22Rv1 (cell line): ENCODE data around the gene PPP1R12B.

Experiments used
- ZFX ChIP-seq: fragments of 450-650 bp; IDR thresholded peaks from 2 replicates; pipeline ENCODE4 v1.6.1; 2017; ENCODE audit warnings: antibody characterized with exemption, borderline replicate concordance
- TF ChIP-seq, protein P1 (sequence below): fragments of 450-650 bp; IDR thresholded peaks from 2 replicates; pipeline ENCODE4 v1.5.1; 2017; ENCODE audit warnings: mild to moderate bottlenecking

DNA sequence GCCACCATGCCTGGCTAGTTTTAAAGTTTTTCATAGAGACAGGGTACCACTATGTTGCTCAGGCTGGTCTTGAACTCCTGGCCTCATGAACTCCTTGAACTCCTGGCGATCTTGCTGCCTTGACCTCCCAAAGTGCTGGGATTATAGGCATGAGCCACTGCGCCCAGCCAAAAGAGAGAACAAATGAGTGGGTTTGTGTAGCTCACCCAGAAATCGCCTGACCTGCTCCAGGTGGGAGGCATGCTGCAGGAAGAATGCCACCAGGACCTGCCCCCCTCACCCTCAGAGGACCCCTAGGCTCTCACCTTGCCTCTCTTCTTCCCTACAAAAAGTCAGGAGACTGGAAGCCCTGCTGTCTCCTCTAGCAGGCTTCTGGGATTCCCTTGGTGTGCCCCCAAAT, 272.9 kb downstream of the PPP1R12B start:
- TF ChIP-seq, protein P1, sequence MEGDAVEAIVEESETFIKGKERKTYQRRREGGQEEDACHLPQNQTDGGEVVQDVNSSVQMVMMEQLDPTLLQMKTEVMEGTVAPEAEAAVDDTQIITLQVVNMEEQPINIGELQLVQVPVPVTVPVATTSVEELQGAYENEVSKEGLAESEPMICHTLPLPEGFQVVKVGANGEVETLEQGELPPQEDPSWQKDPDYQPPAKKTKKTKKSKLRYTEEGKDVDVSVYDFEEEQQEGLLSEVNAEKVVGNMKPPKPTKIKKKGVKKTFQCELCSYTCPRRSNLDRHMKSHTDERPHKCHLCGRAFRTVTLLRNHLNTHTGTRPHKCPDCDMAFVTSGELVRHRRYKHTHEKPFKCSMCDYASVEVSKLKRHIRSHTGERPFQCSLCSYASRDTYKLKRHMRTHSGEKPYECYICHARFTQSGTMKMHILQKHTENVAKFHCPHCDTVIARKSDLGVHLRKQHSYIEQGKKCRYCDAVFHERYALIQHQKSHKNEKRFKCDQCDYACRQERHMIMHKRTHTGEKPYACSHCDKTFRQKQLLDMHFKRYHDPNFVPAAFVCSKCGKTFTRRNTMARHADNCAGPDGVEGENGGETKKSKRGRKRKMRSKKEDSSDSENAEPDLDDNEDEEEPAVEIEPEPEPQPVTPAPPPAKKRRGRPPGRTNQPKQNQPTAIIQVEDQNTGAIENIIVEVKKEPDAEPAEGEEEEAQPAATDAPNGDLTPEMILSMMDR: no peak
- TF ChIP-seq ZFX: no peak
